ENCODE data around the gene USP36.

The USP36 gene

GRCh38 chr17:78815696-78816095 lies 24.9 kb downstream of the USP36 start:
- no peak for DNase-seq (ENCODE audit: low spot score)

GRCh38 chr17:78812855-78813254 lies 27.8 kb downstream of the USP36 start:
- no peak for DNase-seq (ENCODE audit: low spot score)

- no peak for DNase-seq (ENCODE audit: low spot score)
Observed at GRCh38 chr17:78808163-78808562, 32.5 kb downstream of the USP36 start.

GRCh38 chr17:78806451-78806850 lies 34.2 kb downstream of the USP36 start:
- DNase-seq (ENCODE audit: low spot score) = peak; percentile 24

GRCh38 chr17:78805301-78805700 lies 35.3 kb downstream of the USP36 start:
- DNase-seq (ENCODE audit: low spot score) = no peak

- no peak for DNase-seq (ENCODE audit: low spot score)
Observed at GRCh38 chr17:78804777-78805176, 35.8 kb downstream of the USP36 start.

GRCh38 chr17:78803186-78803845 lies 37.3 kb downstream of the USP36 start:
- no peak for DNase-seq (ENCODE audit: low spot score)

- no peak for DNase-seq (ENCODE audit: low spot score)
Observed at GRCh38 chr17:78802459-78802858, 38.2 kb downstream of the USP36 start.

GRCh38 chr17:78802008-78802407 lies 38.6 kb downstream of the USP36 start:
- no peak for DNase-seq (ENCODE audit: low spot score)

GRCh38 chr17:78800132-78800931 lies 40.3 kb downstream of the USP36 start:
- no peak for DNase-seq (ENCODE audit: low spot score)

- DNase-seq (ENCODE audit: low spot score) = peak; percentile 56
Observed at GRCh38 chr17:78798695-78799559, 41.7 kb downstream of the USP36 start.

- no peak for DNase-seq (ENCODE audit: low spot score)
Observed at GRCh38 chr17:78797691-78798585, 42.7 kb downstream of the USP36 start.

GRCh38 chr17:78797213-78797612 lies 43.4 kb downstream of the USP36 start:
- no peak for DNase-seq (ENCODE audit: low spot score)

- DNase-seq (ENCODE audit: low spot score) = no peak
Observed at GRCh38 chr17:78796517-78796900, 44.1 kb downstream of the USP36 start.

- no peak for DNase-seq (ENCODE audit: low spot score)
Observed at GRCh38 chr17:78795861-78796516, 44.6 kb downstream of the USP36 start.

- no peak for DNase-seq (ENCODE audit: low spot score)
Observed at GRCh38 chr17:78794864-78795640, 45.6 kb downstream of the USP36 start.

- DNase-seq (ENCODE audit: low spot score) = no peak
Observed at GRCh38 chr17:78794399-78794798, 46.2 kb downstream of the USP36 start.

GRCh38 chr17:78793968-78794367 lies 46.6 kb downstream of the USP36 start:
- no peak for DNase-seq (ENCODE audit: low spot score)

- no peak for DNase-seq (ENCODE audit: low spot score)
Observed at GRCh38 chr17:78793415-78793814, 47.2 kb downstream of the USP36 start.
